ENCODE results near the gene NEK1.
A peak's percentile ranks its signal among the peaks of the same experiment; 100 is the strongest.
"Not testable (repeated sequence)": the region's sequence is repeated elsewhere in the genome, so short reads cannot be mapped to it uniquely, and the experiment has no call there.

The NEK1 gene

DNA sequence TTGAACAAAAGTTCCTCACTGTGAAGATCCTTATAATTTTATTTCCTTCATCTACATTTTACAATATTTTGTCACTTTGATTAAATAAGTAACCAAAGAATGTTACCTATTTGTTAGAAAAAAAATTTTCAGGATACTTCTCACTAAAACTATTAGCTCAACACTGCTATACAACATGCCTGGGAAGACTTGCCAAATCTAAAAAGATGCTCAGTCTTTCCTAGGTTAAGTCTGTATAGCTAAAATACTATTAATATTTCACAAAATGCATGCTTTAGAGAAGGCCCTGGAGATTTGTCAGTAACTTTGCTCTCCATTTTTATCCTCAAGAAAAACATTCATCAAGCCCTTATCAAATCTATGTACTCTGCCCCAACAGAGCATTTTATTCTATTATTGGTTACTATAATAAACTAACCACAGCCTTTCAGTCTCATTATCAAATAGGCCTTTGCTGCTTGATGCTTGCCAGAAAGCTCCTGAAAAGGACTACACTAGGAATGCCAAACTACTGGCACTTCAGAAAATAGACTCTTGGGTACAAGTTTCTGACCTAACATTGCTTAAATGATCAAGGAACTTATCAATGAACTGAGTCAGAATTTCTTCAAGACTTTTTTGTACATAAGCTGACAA lies 17.7 kb downstream of the NEK1 start:
- no peak for DNase-seq (ENCODE audit: low read depth)

- DNase-seq (ENCODE audit: low read depth) = no peak
Measured at GRCh38 chr4:169593050-169593560, 19.3 kb downstream of the NEK1 start.

DNA sequence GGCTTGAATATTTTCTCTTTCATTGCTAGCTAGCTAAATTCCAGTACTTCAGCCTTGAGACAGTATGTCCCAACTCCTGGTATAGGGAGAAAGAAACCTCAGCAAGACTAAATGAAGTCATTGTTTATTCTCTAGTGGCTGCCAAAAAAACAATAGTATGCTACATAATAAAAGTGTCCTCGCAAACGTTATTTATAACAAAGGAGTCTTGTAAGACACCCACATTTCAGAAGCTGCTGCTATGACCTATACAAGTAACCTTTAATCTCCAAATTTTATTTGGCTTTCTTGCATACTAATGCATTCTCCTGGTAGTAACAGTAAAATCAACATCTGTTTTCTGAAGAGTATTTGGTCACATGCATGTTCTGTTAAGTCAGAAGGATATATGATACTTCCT lies 28.8 kb downstream of the NEK1 start:
- DNase-seq (ENCODE audit: low read depth) = peak; percentile 60

GRCh38 chr4:169582706-169583105 lies 29.7 kb downstream of the NEK1 start:
- DNase-seq (ENCODE audit: low read depth) = peak; percentile 69

- no peak for DNase-seq (ENCODE audit: low read depth)
Measured at GRCh38 chr4:169582203-169582602, 30.2 kb downstream of the NEK1 start.

- no peak for DNase-seq (ENCODE audit: low read depth)
Measured at GRCh38 chr4:169573889-169574288, 38.5 kb downstream of the NEK1 start.

DNA sequence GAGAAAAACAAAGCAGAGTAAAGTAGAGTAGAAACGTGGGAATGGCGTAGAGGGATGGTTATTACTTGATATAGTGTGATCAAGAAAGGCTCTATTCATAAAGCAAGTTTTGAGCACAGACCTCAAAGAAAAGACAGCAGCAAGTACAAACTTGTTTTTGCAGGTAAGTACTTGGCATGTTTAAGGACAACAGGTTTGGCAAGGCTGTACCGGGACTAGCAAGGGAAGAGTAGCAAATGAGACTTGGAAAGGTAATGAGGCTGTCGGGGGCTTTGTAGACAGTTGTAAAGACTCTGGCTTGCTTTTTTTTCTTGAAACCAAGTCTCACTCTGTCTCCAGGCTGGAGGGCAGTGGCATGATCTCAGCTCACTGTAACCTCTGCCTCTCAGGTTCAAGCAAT lies 40.9 kb downstream of the NEK1 start:
- DNase-seq (ENCODE audit: low read depth) = no peak

DNA sequence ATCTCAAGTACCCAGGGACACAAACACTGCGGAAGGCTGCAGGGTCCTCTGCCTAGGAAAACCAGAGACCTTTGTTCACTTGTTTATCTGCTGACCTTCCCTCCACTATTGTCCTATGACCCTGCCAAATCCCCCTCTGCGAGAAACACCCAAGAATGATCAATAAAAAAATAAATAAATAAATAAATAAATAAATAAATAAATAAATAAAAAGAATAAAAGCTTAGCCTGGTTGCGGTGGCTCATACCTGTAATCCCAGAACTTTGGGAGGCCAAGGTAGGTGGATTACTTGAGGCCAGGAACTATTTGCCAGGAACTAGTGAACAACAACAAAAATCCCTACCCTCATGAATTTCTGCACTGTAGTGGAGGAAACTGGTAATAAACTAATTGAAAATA lies 41.4 kb downstream of the NEK1 start:
- not testable (repeated sequence) for DNase-seq (ENCODE audit: low read depth)

GRCh38 chr4:169570266-169570665 lies 42.1 kb downstream of the NEK1 start:
- DNase-seq (ENCODE audit: low read depth) = not testable (repeated sequence)

- DNase-seq (ENCODE audit: low read depth) = not testable (repeated sequence)
Measured at GRCh38 chr4:169569188-169569587, 43.2 kb downstream of the NEK1 start.

DNA sequence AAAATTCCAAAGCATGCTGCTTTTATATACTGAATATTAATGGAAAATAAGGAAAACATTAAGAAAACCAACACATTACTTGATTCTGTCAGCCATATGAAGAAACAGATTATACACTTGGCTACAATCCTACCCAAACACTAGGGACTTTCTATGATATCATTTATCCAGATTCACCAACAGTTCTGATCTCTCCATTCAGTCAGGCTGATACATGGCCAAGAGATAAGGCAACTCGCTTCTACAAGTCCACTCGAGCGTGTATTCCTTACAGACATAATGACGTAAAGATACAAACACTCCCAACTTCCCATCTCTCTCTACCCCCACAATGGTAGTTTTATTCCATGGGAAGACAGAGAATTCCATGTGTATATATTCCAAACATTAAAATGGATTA lies 44.5 kb downstream of the NEK1 start:
- no peak for DNase-seq (ENCODE audit: low read depth)

DNA sequence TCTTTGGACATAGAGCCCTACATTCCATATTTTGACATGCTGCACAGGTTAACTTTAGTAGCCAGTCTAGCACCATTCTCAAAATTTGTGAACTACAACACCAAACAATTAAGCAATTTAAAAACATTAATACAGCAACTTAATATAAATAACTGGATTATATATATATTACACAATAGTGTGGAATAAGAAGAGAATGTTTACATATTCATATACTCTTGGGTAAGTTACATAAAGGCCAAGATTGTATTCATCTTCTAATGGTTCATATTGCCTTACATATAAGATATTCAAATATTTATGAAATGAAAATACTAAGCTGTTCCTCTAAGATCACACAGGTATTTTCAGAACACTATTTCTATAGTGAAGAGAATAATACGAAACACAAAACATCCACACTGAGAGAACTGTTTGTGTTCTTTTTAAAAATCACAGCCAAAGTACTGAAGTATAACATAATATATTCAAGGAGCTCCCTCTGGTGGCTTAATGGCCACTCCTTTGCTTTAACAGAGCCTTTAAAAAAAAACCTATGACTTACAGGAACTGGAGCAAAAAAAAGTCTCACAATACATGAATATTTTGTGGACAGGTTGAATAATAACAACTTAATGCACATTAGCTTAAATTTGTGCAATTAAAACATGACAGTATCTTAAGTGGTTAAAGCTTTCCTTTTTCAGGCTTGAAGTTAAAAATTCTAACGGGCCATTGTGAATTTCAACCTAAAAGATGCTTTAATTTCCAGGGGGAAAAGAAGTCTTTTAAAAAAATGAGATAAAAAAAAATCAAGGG lies 46.2 kb downstream of the NEK1 start:
- DNase-seq (ENCODE audit: low read depth) = peak; percentile 56

DNA sequence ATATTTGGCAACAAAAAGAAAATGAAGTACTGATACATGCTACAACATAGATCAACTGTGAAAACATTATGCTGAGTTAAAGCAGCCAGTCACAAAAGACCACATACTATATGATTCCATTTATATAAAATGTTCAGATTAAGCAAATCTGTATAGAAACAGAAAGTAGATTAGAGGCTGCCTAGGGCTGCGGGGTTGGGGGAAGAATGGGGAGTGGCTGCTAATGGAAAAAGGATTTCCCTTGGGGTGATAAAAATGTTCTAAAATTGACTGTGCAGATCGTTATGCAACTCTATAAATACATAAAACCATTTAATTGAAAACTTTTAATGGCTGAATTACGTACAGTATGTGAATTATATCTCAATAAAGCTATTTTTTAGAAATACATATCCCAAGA lies 46.8 kb downstream of the NEK1 start:
- DNase-seq (ENCODE audit: low read depth) = no peak

DNA sequence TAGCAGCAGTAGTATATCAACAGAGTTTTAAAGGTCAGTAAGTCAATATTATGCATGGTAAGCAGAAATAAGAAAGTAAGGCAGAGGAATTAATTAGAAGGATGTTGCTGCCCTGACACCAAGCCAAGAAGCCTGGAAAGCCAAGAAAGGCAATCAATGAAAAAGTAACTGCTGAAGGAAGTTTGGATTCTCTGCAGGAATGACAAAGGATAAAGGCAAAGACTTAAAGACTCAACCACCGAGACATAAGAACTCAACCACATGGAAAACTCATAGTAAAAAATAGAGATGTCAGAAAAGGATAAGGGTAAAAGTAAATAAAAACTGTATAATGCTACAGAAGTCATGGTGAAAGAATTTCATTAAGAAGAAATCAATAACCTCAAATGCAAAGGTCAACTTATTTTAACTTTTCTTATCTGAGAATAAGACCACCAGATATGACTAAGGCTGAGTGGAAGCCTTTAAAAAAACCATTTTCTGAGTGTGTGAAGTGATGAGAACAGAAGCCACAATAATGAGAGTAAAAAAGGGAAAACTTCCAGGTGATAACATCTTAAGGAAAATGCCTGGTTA lies 55.2 kb downstream of the NEK1 start:
- peak; percentile 21 for DNase-seq (ENCODE audit: low read depth)

- not testable (repeated sequence) for DNase-seq (ENCODE audit: low read depth)
Measured at GRCh38 chr4:169546548-169546947, 65.8 kb downstream of the NEK1 start.

DNA sequence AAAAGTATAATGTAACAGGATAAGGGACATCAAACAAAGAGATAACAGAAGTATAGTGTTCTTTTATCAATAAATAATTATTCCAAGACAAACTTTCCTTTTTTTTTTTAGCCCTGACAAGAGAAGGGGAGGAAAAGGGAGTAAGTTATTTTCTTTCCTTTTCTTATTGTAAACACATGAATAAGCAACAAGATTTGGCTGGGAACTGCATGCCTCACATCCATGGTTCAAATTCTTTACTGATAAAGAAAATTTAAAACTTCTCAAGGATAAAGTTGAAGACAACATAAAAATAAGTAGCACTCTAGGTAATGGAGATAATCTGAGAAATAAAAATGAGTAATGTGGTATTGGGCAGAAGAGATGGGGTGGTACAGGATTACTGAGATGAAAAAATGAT lies 71.6 kb downstream of the NEK1 start:
- DNase-seq (ENCODE audit: low read depth) = peak; percentile 70

DNA sequence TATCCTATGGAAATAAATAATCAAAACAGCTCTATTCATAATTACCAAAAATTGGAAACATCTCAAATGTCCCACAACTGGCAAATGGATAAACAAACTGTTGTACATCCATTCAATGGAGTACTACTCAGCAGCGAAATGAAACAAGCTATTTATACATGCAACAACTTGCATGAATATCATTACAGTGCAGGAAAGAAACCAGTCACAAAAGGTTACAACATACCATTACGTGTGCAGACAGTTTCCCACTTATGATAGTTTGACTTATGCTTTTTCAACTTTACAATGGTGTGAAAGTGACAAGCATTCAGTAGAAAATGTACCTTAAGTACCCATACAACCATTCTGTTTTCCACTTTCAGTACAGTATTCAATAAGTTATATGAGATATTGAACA lies 82.3 kb downstream of the NEK1 start:
- DNase-seq (ENCODE audit: low read depth) = no peak

GRCh38 chr4:169523796-169524195 lies 88.6 kb downstream of the NEK1 start:
- no peak for DNase-seq (ENCODE audit: low read depth)

DNA sequence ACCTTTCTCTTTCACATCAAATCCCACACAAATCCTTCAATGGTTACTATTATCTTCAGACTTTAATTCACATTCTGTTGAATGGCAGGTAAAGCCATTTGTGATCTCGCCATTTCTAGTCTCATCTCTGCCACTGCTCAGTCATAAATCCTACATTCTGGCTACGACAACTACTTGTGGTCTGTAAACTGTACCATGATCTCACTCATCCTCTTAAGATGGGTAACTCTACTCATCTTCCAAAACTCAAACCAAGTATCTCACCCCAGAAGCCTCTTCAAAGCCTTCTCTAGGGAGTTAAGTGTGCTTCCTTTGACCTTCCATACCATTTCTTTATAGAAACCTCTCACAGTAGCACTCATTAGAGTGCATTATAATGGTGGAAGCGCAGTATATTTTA lies 101.8 kb downstream of the NEK1 start:
- no peak for DNase-seq (ENCODE audit: low read depth)

DNA sequence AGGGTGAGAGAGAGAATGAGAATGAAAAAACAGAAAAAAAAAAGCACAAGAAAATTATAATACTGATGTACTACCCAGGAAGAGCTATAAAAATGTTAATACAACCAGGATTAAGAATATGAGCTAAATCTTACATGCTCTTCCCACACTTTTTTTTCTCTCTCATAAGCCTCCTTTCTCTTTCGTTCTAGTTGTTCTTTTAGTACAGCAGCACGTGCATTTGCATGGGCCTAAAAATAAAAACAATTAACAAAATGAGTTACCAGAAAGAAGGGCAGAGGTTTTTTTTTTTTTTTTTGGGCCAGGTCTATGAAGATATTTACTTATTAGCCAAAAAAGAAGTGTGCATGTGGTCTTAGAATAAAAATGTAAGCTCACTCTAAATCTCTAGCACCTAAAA lies 105.5 kb downstream of the NEK1 start:
- no peak for DNase-seq (ENCODE audit: low read depth)

GRCh38 chr4:169499907-169500306 lies 112.5 kb downstream of the NEK1 start:
- not testable (repeated sequence) for DNase-seq (ENCODE audit: low read depth)

GRCh38 chr4:169494234-169494633 lies 118.1 kb downstream of the NEK1 start:
- not testable (repeated sequence) for DNase-seq (ENCODE audit: low read depth)

GRCh38 chr4:169493164-169493524 lies 119.2 kb downstream of the NEK1 start:
- DNase-seq (ENCODE audit: low read depth) = no peak
